Keratinocyte (primary cell): ENCODE data around the gene TMEM119. TPM values are rescaled to one million over a fixed set of nuclear protein-coding genes. Genes with fewer than 3 reads are reported as not detected.

Experiments
- DNase-seq: peaks from one replicate; pipeline ENCODE4 v3.0.0-alpha.2; 2011; ENCODE audit warnings: low read depth, missing footprints, low spot score
- FAIRE-seq: peaks from 2 replicates; lab custom pipeline; 2011; peaks lifted over from hg19 to GRCh38; lab: Jason Lieb, UNC
- H2AFZ ChIP-seq: 2 replicates; pipeline ENCODE4 v1.6.0; 2012; ENCODE audit warnings: low read length, control low read depth, inconsistent platforms; ENCODE audit not compliant: control insufficient read depth
- H3K27ac ChIP-seq: 2 replicates; pipeline ENCODE4 v1.5.1; 2011; ENCODE audit warnings: low read length; ENCODE audit not compliant: control insufficient read depth, insufficient read depth
- H3K27me3 ChIP-seq: 3 replicates; pipeline ENCODE4 v1.6.0; 2011; ENCODE audit warnings: low read length; ENCODE audit not compliant: control insufficient read depth, insufficient read depth; ENCODE audit errors: extremely low read depth
- H3K36me3 ChIP-seq, 2 experiments: 2 replicates in 1 of 2; 3 replicates in 1 of 2; pipeline ENCODE4 v1.5.1; 2011; ENCODE audit warnings: low read length in 2 of 2, mild to moderate bottlenecking in 1 of 2; ENCODE audit not compliant: control insufficient read depth in 2 of 2, insufficient read depth in 2 of 2; ENCODE audit errors: extremely low read depth in 1 of 2
- H3K4me1 ChIP-seq: 3 replicates; pipeline ENCODE4 v1.5.1; 2011; ENCODE audit warnings: low read length; ENCODE audit not compliant: control insufficient read depth, insufficient read depth; ENCODE audit errors: extremely low read depth
- H3K4me2 ChIP-seq: 3 replicates; pipeline ENCODE4 v1.6.0; 2011; ENCODE audit warnings: low read depth, low read length; ENCODE audit not compliant: control insufficient read depth, insufficient read depth; ENCODE audit errors: extremely low read depth
- H3K4me3 ChIP-seq, 3 experiments: fragments of 200-600 bp in 1 of 3; sonication (generic) in 1 of 3; 2 replicates in 2 of 3; 3 replicates in 1 of 3; pipeline ENCODE4 v1.5.1; 2011 to 2016; ENCODE audit warnings: low read length in 3 of 3, mild to moderate bottlenecking in 3 of 3, control low read depth in 2 of 3, inconsistent platforms in 1 of 3, low read depth in 1 of 3, mixed read lengths in 1 of 3, mixed run types in 1 of 3, moderate library complexity in 1 of 3; ENCODE audit not compliant: control insufficient read depth in 2 of 3, insufficient read depth in 2 of 3; ENCODE audit errors: extremely low read depth in 1 of 3
- H3K79me2 ChIP-seq: 2 replicates; pipeline ENCODE4 v1.6.0; 2012; ENCODE audit warnings: low read length; ENCODE audit not compliant: control insufficient read depth, insufficient read depth
- H3K9ac ChIP-seq: 3 replicates; pipeline ENCODE4 v1.6.0; 2011; ENCODE audit warnings: low read length; ENCODE audit not compliant: control insufficient read depth, insufficient read depth; ENCODE audit errors: extremely low read depth
- H3K9me1 ChIP-seq: 3 replicates; pipeline ENCODE4 v1.6.0; 2011; ENCODE audit warnings: low read length; ENCODE audit not compliant: control insufficient read depth, insufficient read depth; ENCODE audit errors: extremely low read depth
- H3K9me3 ChIP-seq: 2 replicates; pipeline ENCODE4 v1.5.1; 2012; ENCODE audit warnings: low read depth, low read length; ENCODE audit not compliant: control insufficient read depth
- H4K20me1 ChIP-seq: 3 replicates; pipeline ENCODE4 v1.6.0; 2011; ENCODE audit warnings: low read length; ENCODE audit not compliant: control insufficient read depth, insufficient read depth; ENCODE audit errors: extremely low read depth
- CTCF ChIP-seq, 3 experiments: IDR thresholded peaks in 1 of 3; conservative IDR thresholded peaks in 1 of 3; optimal IDR thresholded peaks in 1 of 3; 2 replicates in 2 of 3; 3 replicates in 1 of 3; pipeline versions ENCODE3 to v1.5.1; 2011; ENCODE audit warnings: low read length in 3 of 3, mild to moderate bottlenecking in 3 of 3, moderate library complexity in 2 of 3, control low read depth in 1 of 3, inconsistent platforms in 1 of 3; ENCODE audit not compliant: insufficient read depth in 2 of 3; ENCODE audit errors: extremely low read depth in 1 of 3
- EZH2 ChIP-seq: IDR thresholded peaks from one replicate; pipeline ENCODE4 v1.6.1; 2012; ENCODE audit warnings: inconsistent platforms, mild to moderate bottlenecking, low read length, moderate library complexity
- dilution Hi-C: fragments of 300-500 bp; cut with MboI; formaldehyde crosslinking; loops from one replicate; pipeline ENCODE4 v1.7.0; 2020; ENCODE audit warnings: low sequenced_read_pairs; ENCODE audit not compliant: extremely low pct_ligation_motif_present
- polyA minus RNA-seq, 3 experiments: library from RNA; depleted of rRNA, polyadenylated mRNA; stranded (reverse); fragments of >200 nt; gene quantifications; 1 replicate in 1 of 3; 2 replicates in 1 of 3; 3 replicates in 1 of 3; pipeline ENCODE4 v1.2.3, GENCODE V29; 2011
- polyA plus RNA-seq, 5 experiments: library from polyadenylated mRNA; depleted of rRNA in 3 of 5; stranded (reverse) in 3 of 5; stranded (forward) in 1 of 5; unstranded in 1 of 5; fragments of >200 nt; gene quantifications; 1 replicate in 1 of 5; 2 replicates in 3 of 5; 3 replicates in 1 of 5; pipeline versions ENCODE4 v1.2.1 to v1.2.3, GENCODE V29; 2011 to 2012; ENCODE audit warnings: missing spikeins in 2 of 5, low read depth in 1 of 5, low replicate concordance in 1 of 5

Gene TMEM119
- polyA plus RNA-seq (not detected in 3 replicates), polyA minus RNA-seq (0.52 TPM in 1 of 3 replicates, not detected in the others)
- polyA plus RNA-seq (2011; ENCODE audit: low read depth): not detected
- polyA plus RNA-seq (2011; cell fraction: cytosol; rRNA removed): not detected in 2 replicates
- not detected in 2 replicates for polyA plus RNA-seq (2011; cell fraction: nucleus; rRNA removed)
- polyA plus RNA-seq (2012; ENCODE audit: low replicate concordance): not detected in 2 replicates
- polyA minus RNA-seq (2011; cell fraction: cytosol; rRNA and poly(A)+ RNA removed): not detected
- 0.31 TPM in 1 of 2 replicates, not detected in the other for polyA minus RNA-seq (2011; cell fraction: nucleus; rRNA and poly(A)+ RNA removed)

DNA sequence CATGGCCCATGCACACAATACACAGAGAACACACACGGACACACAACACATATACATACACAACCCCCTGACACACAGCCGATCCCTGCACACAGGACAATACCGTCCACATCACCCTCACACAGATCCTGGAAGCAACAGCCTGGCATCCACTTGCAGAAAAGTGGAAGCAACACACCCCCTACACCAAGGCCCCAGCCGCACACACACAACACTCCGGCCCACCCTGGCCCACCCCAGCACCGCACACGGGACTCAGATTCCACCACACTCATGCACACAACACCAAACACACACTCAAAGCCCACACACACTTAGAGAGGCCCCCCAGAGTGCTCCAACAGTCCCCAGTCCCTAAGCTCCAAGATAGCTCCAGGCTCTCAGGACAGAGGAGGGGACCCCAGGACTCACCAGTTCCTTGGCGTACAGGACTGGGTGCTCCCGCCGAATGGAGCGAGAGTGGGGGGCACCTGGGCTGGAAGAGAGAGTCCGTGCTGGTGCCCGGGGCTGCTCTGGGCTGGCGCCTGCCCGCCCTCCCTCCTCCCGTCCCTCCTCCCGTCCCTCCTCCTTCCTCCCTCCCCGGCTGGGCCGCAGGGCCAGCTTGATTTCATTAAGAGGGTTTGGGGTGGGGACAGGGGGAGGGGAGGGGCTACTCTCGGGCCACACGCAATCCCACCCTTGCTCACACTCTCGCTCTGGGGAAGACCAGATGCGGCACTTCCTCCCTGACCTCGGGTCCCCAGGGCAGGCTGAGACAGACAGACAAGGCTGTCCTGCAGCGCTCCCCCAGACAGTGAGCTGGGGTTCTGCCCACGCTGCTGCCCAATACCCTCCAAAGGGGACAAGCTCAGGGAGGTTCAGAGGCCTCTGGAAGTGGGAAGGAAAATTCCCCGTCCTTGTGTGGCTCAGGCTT lies at the start of gene TMEM119:
Gene TMEM119 (minus strand): TSS at position 526 of the 913 bp plus-strand sequence. CDS start 5,701 bp downstream, outside the sequence.
- DNase-seq (no peak), FAIRE-seq (no peak)
- Histone ChIP-seq H3K27ac (no peak within 1 kb of the TSS), H3K27me3 (peaks cover 7% of the 10 kb centered on the region), H3K36me3 (no peaks in the 10 kb centered on the region), H3K9me1 (no peaks in the 10 kb centered on the region), H3K4me1 (no peaks in the 10 kb centered on the region), H4K20me1 (no peaks in the 10 kb centered on the region), H3K9me3 (no peaks in the 10 kb centered on the region), H3K4me2 (no peak within 1 kb of the TSS), H3K79me2 (no peaks in the 10 kb centered on the region), H3K9ac (no peak within 1 kb of the TSS), H3K4me3 (no peak within 1 kb of the TSS), H2AFZ (no peak within 1 kb of the TSS)
- dilution Hi-C loops: no loop called here
- no peak for TF ChIP-seq EZH2
- no peak for TF ChIP-seq CTCF (optimal IDR thresholded peaks at IDR 0.05 in 1 of 3, IDR thresholded peaks at IDR 0.05 in 1 of 3, conservative IDR thresholded peaks at IDR 0.05 in 1 of 3; ENCODE audit: extremely low read depth in 1 of 3, insufficient read depth in 2 of 3, low read length in 3 of 3)

DNA sequence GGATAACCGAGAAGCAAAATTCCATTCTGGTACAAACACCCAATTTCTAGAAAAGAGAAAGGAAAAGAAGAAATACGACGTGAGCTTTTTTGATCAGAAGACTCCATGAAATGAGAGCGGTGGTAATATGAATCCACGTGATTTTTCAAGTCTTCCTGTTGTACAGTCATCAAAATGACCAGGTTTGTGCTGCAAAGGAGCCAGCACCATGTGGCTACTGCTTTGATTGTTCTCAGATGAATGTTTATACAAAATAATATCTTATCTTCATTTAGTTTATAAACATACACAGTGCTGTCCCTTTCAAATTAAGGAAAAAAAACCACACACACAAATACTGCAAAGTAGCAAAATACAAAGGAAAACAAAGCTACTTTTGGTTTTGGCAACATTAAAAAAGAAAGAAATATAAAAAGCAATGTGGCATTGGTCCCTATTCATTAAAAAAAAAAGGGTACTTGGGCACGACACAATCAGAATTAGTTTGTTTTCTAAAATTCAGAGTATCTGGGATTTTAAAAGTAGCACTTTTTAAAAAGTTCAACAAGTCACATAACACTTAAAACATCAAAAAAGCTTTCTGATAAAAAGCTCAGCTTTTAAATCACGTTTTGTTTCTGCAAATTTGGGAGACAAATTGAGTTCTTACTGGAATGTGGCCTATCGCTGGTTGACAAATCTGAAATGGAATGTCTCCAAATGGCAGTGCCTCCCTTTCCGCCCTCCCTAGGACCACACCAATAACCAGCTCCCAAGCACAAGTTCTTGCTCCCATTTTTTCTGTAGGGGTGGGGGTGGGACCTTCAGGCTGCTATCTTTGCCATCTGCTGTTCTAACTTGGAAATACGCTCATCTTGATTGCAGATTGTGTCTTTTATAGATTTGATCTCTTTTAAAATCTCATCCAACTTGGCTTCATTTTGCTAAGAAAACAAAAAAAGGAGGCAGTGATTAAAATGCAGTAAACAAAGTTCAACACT lies 49.0 kb upstream of the TMEM119 start:
- H3K27ac ChIP-seq: no peak overlapping the region
- H4K20me1 ChIP-seq: no peaks in the 10 kb centered on the region
- H3K4me2 ChIP-seq: no peak overlapping the region
- dilution Hi-C loops: no loop called here
- H3K79me2 ChIP-seq: no peaks in the 10 kb centered on the region
- H3K9me3 ChIP-seq: no peaks in the 10 kb centered on the region
- DNase-seq (no peak), FAIRE-seq (no peak)
- H3K9ac ChIP-seq: no peak overlapping the region
- H2AFZ ChIP-seq: no peak overlapping the region
- H3K4me1 ChIP-seq: no peaks in the 10 kb centered on the region
- H3K36me3 ChIP-seq: peaks cover 38 to 48% of the 10 kb centered on the region in 2 experiments
- no peaks in the 10 kb centered on the region for H3K9me1 ChIP-seq
- no peaks in the 10 kb centered on the region for H3K27me3 ChIP-seq
- TF ChIP-seq EZH2 (no peak), CTCF (optimal IDR thresholded peaks at IDR 0.05 in 1 of 3, IDR thresholded peaks at IDR 0.05 in 1 of 3, conservative IDR thresholded peaks at IDR 0.05 in 1 of 3; ENCODE audit: extremely low read depth in 1 of 3, insufficient read depth in 2 of 3, low read length in 3 of 3) (no peak)
- no peak overlapping the region for H3K4me3 ChIP-seq
